Transverse colon (tissue), 4 donors: ENCODE measurements around the gene BOC. TPM values are rescaled to one million over a fixed set of nuclear protein-coding genes. Genes with fewer than 3 reads are reported as not detected.

Source experiments
- DNase-seq: peaks from one replicate; pipeline ENCODE4 v3.0.0-alpha.2; 2019
- H3K27ac ChIP-seq, 4 donors: fragments of 200-600 bp; sonication (generic); 2 replicates each; pipeline ENCODE4 v1.5.1; 2016 to 2018; ENCODE audit warnings: inconsistent platforms in 4 of 4
- H3K27me3 ChIP-seq: fragments of 200-600 bp; sonication (generic); 2 replicates; pipeline ENCODE4 v1.5.1; 2017; ENCODE audit warnings: inconsistent platforms
- H3K36me3 ChIP-seq, 4 donors: fragments of 200-600 bp; sonication (generic); 2 replicates each; pipeline ENCODE4 v1.5.1; 2017 to 2019; ENCODE audit warnings: inconsistent platforms in 4 of 4
- H3K4me1 ChIP-seq, 4 donors: fragments of 200-600 bp; sonication (generic); 2 replicates each; pipeline ENCODE4 v1.5.1; 2017 to 2020; ENCODE audit warnings: inconsistent platforms in 4 of 4
- H3K4me3 ChIP-seq, 4 donors: fragments of 200-600 bp; sonication (generic); 1 replicate in 1 of 4; 2 replicates in 3 of 4; pipeline versions ENCODE4 v1.5.1 to v1.6.1; 2017 to 2019; ENCODE audit warnings: inconsistent platforms in 4 of 4
- H3K9me3 ChIP-seq, 2 donors: fragments of 200-600 bp; sonication (generic); 2 replicates each; pipeline ENCODE4 v1.5.1; 2017 to 2019; ENCODE audit warnings: inconsistent platforms in 2 of 2
- CTCF ChIP-seq, 5 experiments: fragments of 200-600 bp in 3 of 5; fragments of 450-650 bp in 2 of 5; sonication (generic) in 3 of 5; IDR thresholded peaks; 1 replicate in 2 of 5; 2 replicates in 3 of 5; pipeline ENCODE4 v1.5.1; 2016 to 2017; ENCODE audit warnings: antibody characterized with exemption in 5 of 5, inconsistent platforms in 3 of 5, mild to moderate bottlenecking in 2 of 5, moderate library complexity in 1 of 5
- EP300 ChIP-seq: sonication (generic); formaldehyde crosslinking; IDR thresholded peaks from one replicate; pipeline ENCODE4 v1.6.1; 2017; ENCODE audit warnings: antibody characterized with exemption, low read depth
- POLR2A ChIP-seq: fragments of 450-650 bp; IDR thresholded peaks from one replicate; pipeline ENCODE4 v1.6.1; 2016; ENCODE audit warnings: antibody characterized with exemption, mild to moderate bottlenecking, moderate library complexity
- POLR2AphosphoS5 ChIP-seq, 3 donors: sonication (generic); formaldehyde crosslinking; IDR thresholded peaks; one replicate each; pipeline ENCODE4 v1.6.1; 2016; ENCODE audit warnings: antibody characterized with exemption in 3 of 3
- WGBS, 2 donors: methylation state at CpG; one replicate each; pipeline ENCODE4 v1.1.5; 2018; ENCODE audit warnings: low coverage in 1 of 2; 5-methylcytosine and 5-hydroxymethylcytosine counted together
- in situ Hi-C, 4 donors: fragments of 200-750 bp; cut with MboI; loops; one replicate each; pipeline versions ENCODE4 v1.15.0 to v1.15.1; 2017; ENCODE audit warnings: low sequenced_read_pairs in 3 of 4, low pct_ligation_motif_present in 1 of 4, low pct_unique_long_range_greater_than_20kb in 1 of 4
- intact Hi-C: fragments of 100-400 bp; cut with DNase I; formaldehyde crosslinking; loops from one replicate; pipeline ENCODE4 v1.15.1; 2023; ENCODE audit warnings: low total_unique reads
- total RNA-seq, 4 donors: library from RNA; depleted of rRNA; stranded (reverse); fragments of >200 nt; gene quantifications; one replicate each; pipeline ENCODE4 v1.1.0, GENCODE V29; 2016

The BOC gene
- total RNA-seq, 4 donors from 2014 or later: 15.2 to 77.4 (median 45.4) TPM

GRCh38 chr3:113277941-113278598 lies 66.7 kb downstream of the BOC start:
- no peak overlapping the region for H3K4me3 ChIP-seq
- no peak for DNase-seq
- no peaks in the 10 kb centered on the region for H3K9me3 ChIP-seq
- H3K27ac ChIP-seq: peak overlapping the region in 1 of 4 donors; percentile 86
- peaks cover 5 to 20% (median 7%) of the 10 kb centered on the region in 4 donors for H3K4me1 ChIP-seq
- TF ChIP-seq POLR2A: no peak
- TF ChIP-seq POLR2AphosphoS5 (IDR thresholded peaks at IDR 0.05): no peak
- TF ChIP-seq CTCF (IDR thresholded peaks at IDR 0.05): no peak
- no peak for TF ChIP-seq EP300
- no peaks in the 10 kb centered on the region for H3K27me3 ChIP-seq
- WGBS, 2 donors: 81 to 100% methylated on average over 3 to 17 of the region's 17 CpGs
- in situ Hi-C loops (loop anchor here in 1 of 4 donors (25.0 kb wide), 1 partner anchor 641 kb away; the partner anchor contains the start of gene CCDC80), intact Hi-C loops (no loop called here)
- H3K36me3 ChIP-seq: no peaks in the 10 kb centered on the region

- 83 to 87% methylated on average over 3 to 11 of the region's 11 CpGs for WGBS, 2 donors
- no peaks in the 10 kb centered on the region for H3K36me3 ChIP-seq
- intact Hi-C loops: no loop called here
- H3K9me3 ChIP-seq: no peaks in the 10 kb centered on the region
- TF ChIP-seq CTCF (IDR thresholded peaks at IDR 0.05) (no peak), EP300 (no peak), POLR2AphosphoS5 (IDR thresholded peaks at IDR 0.05) (no peak), POLR2A (no peak)
- peaks cover 5 to 20% (median 7%) of the 10 kb centered on the region in 4 donors for H3K4me1 ChIP-seq
- no peaks in the 10 kb centered on the region for H3K27me3 ChIP-seq
- no peak overlapping the region for H3K4me3 ChIP-seq
- H3K27ac ChIP-seq: no peak overlapping the region
- in situ Hi-C loops: loop anchor here in 1 of 4 donors (25.0 kb wide), 1 partner anchor 641 kb away; the partner anchor contains the start of gene CCDC80
- DNase-seq: no peak
Measured at GRCh38 chr3:113278599-113278955, 67.2 kb downstream of the BOC start.

- no peaks in the 10 kb centered on the region for H3K36me3 ChIP-seq
- peaks cover 5 to 20% (median 7%) of the 10 kb centered on the region in 4 donors for H3K4me1 ChIP-seq
- H3K27ac ChIP-seq: no peak overlapping the region
- TF ChIP-seq POLR2A: no peak
- no peak for TF ChIP-seq POLR2AphosphoS5 (IDR thresholded peaks at IDR 0.05)
- no peak for TF ChIP-seq EP300
- TF ChIP-seq CTCF (IDR thresholded peaks at IDR 0.05): no peak
- no peak overlapping the region for H3K4me3 ChIP-seq
- H3K9me3 ChIP-seq: no peaks in the 10 kb centered on the region
- no peaks in the 10 kb centered on the region for H3K27me3 ChIP-seq
- in situ Hi-C loops: loop anchor here (10.0 to 25.0 kb wide), 3 partner anchors 145 to 642 kb away; partner anchors contain the start of gene CCDC80 (in 1 of the 4)
- no peak for DNase-seq
- intact Hi-C loops: loop anchor here (10.0 kb wide), 1 partner anchor 345 kb away; no protein-coding TSS in a partner anchor
- 96% methylated on average over 17 of the region's 17 CpGs; no CpG with 5 or more reads in 1 of the 2 donors for WGBS, 2 donors
Measured at GRCh38 chr3:113279686-113280085, 68.3 kb downstream of the BOC start.

- WGBS, 2 donors: 96% methylated on average over 12 of the region's 12 CpGs; no CpG with 5 or more reads in 1 of the 2 donors
- in situ Hi-C loops: loop anchor here (10.0 to 25.0 kb wide), 3 partner anchors 149 to 646 kb away; partner anchors contain the start of gene CCDC80 (in 1 of the 4)
Measured at GRCh38 chr3:113283306-113283705, 71.9 kb downstream of the BOC start.

More at GRCh38 chr3:113283306-113283705, 71.9 kb downstream of the BOC start:
- Histone ChIP-seq H3K4me1 (peaks cover 0 to 8% (median 3%) of the 10 kb centered on the region in 4 donors), H3K27me3 (no peaks in the 10 kb centered on the region), H3K4me3 (no peak overlapping the region), H3K9me3 (no peaks in the 10 kb centered on the region), H3K27ac (no peak overlapping the region), H3K36me3 (no peaks in the 10 kb centered on the region)
- DNase-seq: no peak
- TF ChIP-seq EP300: no peak
- no peak for TF ChIP-seq CTCF (IDR thresholded peaks at IDR 0.05)
- TF ChIP-seq POLR2A: no peak
- no peak for TF ChIP-seq POLR2AphosphoS5 (IDR thresholded peaks at IDR 0.05)
- intact Hi-C loops: loop anchor here (10.0 kb wide), 1 partner anchor 341 kb away; no protein-coding TSS in a partner anchor
